PC-9 (cell line): Measurements from ENCODE around the gene MYO15B. TPM values are rescaled to one million over a fixed set of nuclear protein-coding genes. Genes with fewer than 3 reads are reported as not detected.
A peak's percentile ranks its signal among the peaks of the same experiment; 100 is the strongest.

Experiments
- BruUV-seq: library from RNA; stranded (reverse); fragments of 400-500 nt; replicated peaks from 2 replicates; lab custom pipeline; 2021; lab: Mats Ljungman, UMichigan
- CTCF ChIA-PET: fragments of 300-600 bp; sonication (Branson Sonifier 250); formaldehyde crosslinking; loops from one replicate; lab custom pipeline; 2022; ENCODE audit warnings: antibody characterized with exemption; lab: Charles Lee
- POLR2A ChIA-PET: fragments of 300-600 bp; sonication (Branson Sonifier 250); formaldehyde crosslinking; loops from one replicate; lab custom pipeline; 2022; ENCODE audit warnings: antibody characterized with exemption; ENCODE audit not compliant: unreplicated experiment; lab: Charles Lee
- DNase-seq, 2 experiments: peaks; one replicate each; pipeline versions ENCODE4 v3.0.0 to v3.0.0-alpha.2; 2015 to 2022; ENCODE audit warnings: mixed read lengths in 1 of 2
- H2AFZ ChIP-seq: fragments of 200-600 bp; sonication (generic); 2 replicates; pipeline ENCODE4 v1.8.1; 2017; ENCODE audit warnings: antibody characterized with exemption
- H3F3A ChIP-seq: fragments of 200-600 bp; sonication (generic); 2 replicates; pipeline ENCODE4 v1.8.1; 2017; ENCODE audit warnings: antibody characterized with exemption, mild to moderate bottlenecking, low read depth; ENCODE audit not compliant: insufficient read depth
- H3K27ac ChIP-seq: fragments of 200-600 bp; sonication (generic); 2 replicates; pipeline ENCODE4 v1.6.1; 2016; ENCODE audit warnings: mixed run types
- H3K27me3 ChIP-seq: fragments of 200-600 bp; sonication (generic); 2 replicates; pipeline ENCODE4 v1.6.1; 2016; ENCODE audit warnings: low read depth, mixed run types; ENCODE audit not compliant: insufficient read depth
- H3K36me3 ChIP-seq: fragments of 200-600 bp; sonication (generic); 2 replicates; pipeline ENCODE4 v1.6.1; 2016; ENCODE audit warnings: low read depth, mixed run types
- H3K4me1 ChIP-seq: fragments of 200-600 bp; sonication (generic); replicated peaks from 2 replicates; pipeline ENCODE4 v1.6.1; 2016; ENCODE audit warnings: mixed run types; ENCODE audit not compliant: insufficient read depth
- H3K4me2 ChIP-seq: fragments of 200-600 bp; sonication (generic); 2 replicates; pipeline ENCODE4 v1.6.1; 2017; ENCODE audit warnings: mixed run types
- H3K4me3 ChIP-seq: fragments of 200-600 bp; sonication (generic); 2 replicates; pipeline ENCODE4 v1.6.1; 2016; ENCODE audit warnings: mixed run types
- H3K79me2 ChIP-seq: fragments of 200-600 bp; sonication (generic); 2 replicates; pipeline ENCODE4 v1.6.1; 2017; ENCODE audit warnings: low read depth, mixed run types
- H3K9me2 ChIP-seq: fragments of 200-600 bp; sonication (generic); 2 replicates; pipeline ENCODE4 v1.8.1; 2017; ENCODE audit warnings: mild to moderate bottlenecking; ENCODE audit not compliant: insufficient read depth
- H3K9me3 ChIP-seq: fragments of 200-600 bp; sonication (generic); 2 replicates; pipeline ENCODE4 v1.8.1; 2016; ENCODE audit warnings: low read depth; ENCODE audit not compliant: insufficient read depth
- H4K20me1 ChIP-seq: fragments of 200-600 bp; sonication (generic); 2 replicates; pipeline ENCODE4 v1.8.1; 2017; ENCODE audit not compliant: insufficient read depth
- EZH2 ChIP-seq: fragments of 200-600 bp; sonication (generic); IDR thresholded peaks from 2 replicates; pipeline ENCODE4 v1.8.0; 2017; ENCODE audit warnings: antibody characterized with exemption, low read depth
- intact Hi-C: fragments of 100-400 bp; cut with micrococcal nuclease; formaldehyde crosslinking; loops from one replicate; pipeline ENCODE4 v1.10.0; 2022; ENCODE audit not compliant: unreplicated experiment
- total RNA-seq: library from RNA; stranded (reverse); gene quantifications from 2 replicates; pipeline ENCODE4 v1.2.3, GENCODE V29; 2021
- TF ChIP-seq, protein P1 (sequence below): fragments of 200-600 bp; sonication (generic); conservative IDR thresholded peaks from 2 replicates; pipeline ENCODE4 v1.6.1; 2017; ENCODE audit warnings: mixed run types, antibody characterized with exemption, mild to moderate bottlenecking, moderate library complexity

Gene MYO15B
- total RNA-seq, 1 experiment from 2014 or later, result 53.5 TPM

DNA sequence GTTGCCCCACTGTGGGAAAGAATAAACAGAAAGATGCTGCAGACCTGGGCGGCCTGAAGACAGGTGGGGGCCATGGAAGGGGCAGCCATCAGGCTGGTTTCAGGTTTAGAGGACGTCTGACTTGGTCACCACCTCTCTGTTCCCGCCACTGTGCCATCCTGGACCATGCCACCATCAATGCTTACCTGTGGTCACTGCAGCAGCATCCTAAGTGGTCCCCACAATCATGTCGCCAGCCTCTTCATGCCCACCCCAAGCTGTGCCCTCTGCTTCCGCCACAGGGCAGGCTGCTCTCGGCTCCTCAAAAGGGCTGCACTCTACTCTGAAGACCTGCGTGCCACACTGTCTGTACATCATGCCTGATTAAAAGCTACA, 56.0 kb downstream of the MYO15B start:
- H3K79me2 ChIP-seq, result 0 out of 2 replicates have a peak, but pooled peaks cover 6% of the 10 kb centered on the region
- no peak for TF ChIP-seq EZH2
- TF ChIP-seq, protein P1, sequence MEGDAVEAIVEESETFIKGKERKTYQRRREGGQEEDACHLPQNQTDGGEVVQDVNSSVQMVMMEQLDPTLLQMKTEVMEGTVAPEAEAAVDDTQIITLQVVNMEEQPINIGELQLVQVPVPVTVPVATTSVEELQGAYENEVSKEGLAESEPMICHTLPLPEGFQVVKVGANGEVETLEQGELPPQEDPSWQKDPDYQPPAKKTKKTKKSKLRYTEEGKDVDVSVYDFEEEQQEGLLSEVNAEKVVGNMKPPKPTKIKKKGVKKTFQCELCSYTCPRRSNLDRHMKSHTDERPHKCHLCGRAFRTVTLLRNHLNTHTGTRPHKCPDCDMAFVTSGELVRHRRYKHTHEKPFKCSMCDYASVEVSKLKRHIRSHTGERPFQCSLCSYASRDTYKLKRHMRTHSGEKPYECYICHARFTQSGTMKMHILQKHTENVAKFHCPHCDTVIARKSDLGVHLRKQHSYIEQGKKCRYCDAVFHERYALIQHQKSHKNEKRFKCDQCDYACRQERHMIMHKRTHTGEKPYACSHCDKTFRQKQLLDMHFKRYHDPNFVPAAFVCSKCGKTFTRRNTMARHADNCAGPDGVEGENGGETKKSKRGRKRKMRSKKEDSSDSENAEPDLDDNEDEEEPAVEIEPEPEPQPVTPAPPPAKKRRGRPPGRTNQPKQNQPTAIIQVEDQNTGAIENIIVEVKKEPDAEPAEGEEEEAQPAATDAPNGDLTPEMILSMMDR, result no peak
- H3K9me3 ChIP-seq, result no peaks in the 10 kb centered on the region
- no peaks in the 10 kb centered on the region for H3K9me2 ChIP-seq
- H3K27ac ChIP-seq, result peak overlapping the region; percentile 3
- no TSS peak for BruUV-seq
- ChIA-PET POLR2A (no interaction called here), CTCF (interaction anchor here (0.5 to 2.9 kb wide), 2 partner anchors 10 to 14 kb away, joined by 3 to 11 read pairs; partner anchors contain the start of gene SMIM5)
- DNase-seq, result no peak
- peaks cover 43% of the 10 kb centered on the region for H3F3A ChIP-seq
- no peak overlapping the region for H3K4me3 ChIP-seq
- no peaks in the 10 kb centered on the region for H3K36me3 ChIP-seq
- intact Hi-C loops, result no loop called here
- no peak overlapping the region for H2AFZ ChIP-seq
- H3K4me2 ChIP-seq, result 0 out of 2 replicates have a peak overlapping the region, but pooled peaks have one; percentile 23
- H4K20me1 ChIP-seq, result no peaks in the 10 kb centered on the region
- H3K27me3 ChIP-seq, result no peaks in the 10 kb centered on the region
- peaks cover 66% of the 10 kb centered on the region for H3K4me1 ChIP-seq

DNA sequence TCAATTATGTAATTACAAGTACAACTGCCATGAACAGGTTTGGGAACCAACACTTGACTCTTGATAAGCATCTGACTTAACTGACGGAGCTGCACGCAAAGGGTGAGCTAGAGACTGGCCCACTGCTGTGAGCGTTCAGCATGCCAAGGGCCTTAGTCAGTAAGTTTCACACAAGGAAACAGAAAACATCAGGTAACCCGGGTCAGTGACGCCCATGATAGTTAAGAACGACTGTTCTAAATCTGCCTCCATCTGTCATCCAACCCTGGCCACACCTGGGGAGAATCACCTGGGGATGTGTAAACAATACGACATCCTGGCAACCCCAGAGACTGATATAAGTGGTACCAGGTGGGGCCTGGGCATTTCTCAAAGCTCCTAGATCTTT, 57.9 kb downstream of the MYO15B start:
- 0 out of 2 replicates have a peak, but pooled peaks cover 6% of the 10 kb centered on the region for H3K79me2 ChIP-seq
- no peaks in the 10 kb centered on the region for H3K9me3 ChIP-seq
- BruUV-seq, result no TSS peak
- H3K4me3 ChIP-seq, result no peak overlapping the region
- H4K20me1 ChIP-seq, result no peaks in the 10 kb centered on the region
- peaks cover 43% of the 10 kb centered on the region for H3F3A ChIP-seq
- H2AFZ ChIP-seq, result no peak overlapping the region
- peaks cover 52% of the 10 kb centered on the region for H3K4me1 ChIP-seq
- ChIA-PET POLR2A (interaction anchor here (0.5 to 1.4 kb wide), 9 partner anchors 12 to 401 kb away, joined by 3 to 7 read pairs (median 5); partner anchors contain the start of genes ITGB4 and SMIM5), CTCF (interaction anchor here (0.7 to 4.1 kb wide), 7 partner anchors 9 to 744 kb away, joined by 3 to 40 read pairs (median 4); partner anchors contain the start of gene SMIM5)
- no peaks in the 10 kb centered on the region; the same call in 1 of the 2 replicates for H3K36me3 ChIP-seq
- TF ChIP-seq, protein P1, result no peak
- no peak for TF ChIP-seq EZH2
- H3K27ac ChIP-seq, result peak overlapping the region; percentile 92
- peak; percentile 90 to 100 for DNase-seq
- no peaks in the 10 kb centered on the region for H3K9me2 ChIP-seq
- H3K27me3 ChIP-seq, result no peaks in the 10 kb centered on the region
- H3K4me2 ChIP-seq, result peak overlapping the region; percentile 68
- intact Hi-C loops, result loop anchor here (1.0 to 5.0 kb wide), 3 partner anchors 40 to 113 kb away; no protein-coding TSS in a partner anchor

DNA sequence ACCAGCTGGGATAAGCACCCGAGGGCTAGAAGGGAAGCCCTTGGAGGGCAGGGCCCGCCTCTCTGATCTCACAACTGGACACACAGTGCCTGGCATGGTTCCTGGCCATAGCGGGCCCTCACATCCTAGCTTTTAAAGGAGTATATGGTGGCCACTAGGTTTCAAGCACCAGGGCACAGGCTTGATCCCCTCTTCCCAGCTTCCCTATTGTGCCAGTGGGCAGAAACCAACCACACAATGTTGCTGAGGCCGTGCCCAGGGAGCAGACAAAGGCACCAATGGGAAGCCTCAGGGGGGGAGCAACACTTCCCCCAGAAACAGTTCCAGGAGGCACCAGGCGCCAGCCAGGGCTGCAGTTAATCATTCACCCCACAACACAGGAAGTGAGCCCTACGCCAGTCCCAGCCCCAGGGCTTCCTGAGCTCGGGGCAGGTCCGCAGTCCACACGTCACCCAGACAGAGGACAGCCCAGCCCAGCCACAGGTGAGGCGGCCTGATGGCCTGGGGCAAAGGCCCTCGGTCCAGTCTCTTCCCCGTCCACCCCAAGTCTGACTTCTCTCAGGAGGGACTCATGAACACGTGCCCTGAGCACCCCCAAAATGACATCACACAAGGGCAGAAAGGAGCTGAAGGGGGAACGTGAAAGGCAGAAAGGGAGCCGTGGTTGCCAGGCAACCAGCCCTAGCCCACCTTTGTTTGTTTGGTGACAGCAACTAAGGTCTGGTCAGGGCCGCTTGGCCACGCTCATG, 58.5 kb downstream of the MYO15B start:
- H3K4me2 ChIP-seq, result peak overlapping the region; percentile 68
- peaks cover 51% of the 10 kb centered on the region for H3K4me1 ChIP-seq
- POLR2A ChIA-PET, result interaction anchor here (0.5 to 1.4 kb wide), 10 partner anchors 9 to 401 kb away, joined by 3 to 7 read pairs (median 4); partner anchors contain the start of gene SMIM5
- H3K27ac ChIP-seq, result peak overlapping the region; percentile 92
- H3K36me3 ChIP-seq, result no peaks in the 10 kb centered on the region; the same call in 1 of the 2 replicates
- no peaks in the 10 kb centered on the region for H3K9me3 ChIP-seq
- no peaks in the 10 kb centered on the region for H3K9me2 ChIP-seq
- H3F3A ChIP-seq, result peaks cover 43% of the 10 kb centered on the region
- peak; percentile 84 to 85 for DNase-seq
- H3K79me2 ChIP-seq, result 0 out of 2 replicates have a peak, but pooled peaks cover 6% of the 10 kb centered on the region
- CTCF ChIA-PET, result interaction anchor here (0.6 to 4.1 kb wide), 6 partner anchors 8 to 230 kb away, joined by 3 to 40 read pairs (median 6); partner anchors contain the start of gene SMIM5
- BruUV-seq, result TSS peak; percentile 59
- no peak overlapping the region for H2AFZ ChIP-seq
- no peaks in the 10 kb centered on the region for H3K27me3 ChIP-seq
- intact Hi-C loops, result loop anchor here (1.0 to 5.0 kb wide), 3 partner anchors 39 to 114 kb away; no protein-coding TSS in a partner anchor
- TF ChIP-seq, protein P1, result no peak
- no peak for TF ChIP-seq EZH2
- H4K20me1 ChIP-seq, result no peaks in the 10 kb centered on the region
- H3K4me3 ChIP-seq, result no peak overlapping the region
